Uterus (tissue), 4 donors: Measurements from ENCODE around the gene CPM. TPM values are rescaled to one million over a fixed set of nuclear protein-coding genes. Genes with fewer than 3 reads are reported as not detected.

Experiments used
- DNase-seq, 2 donors: peaks; one replicate each; pipeline ENCODE4 v3.0.0-alpha.2; 2019 to 2020
- H3K27ac ChIP-seq, 2 donors: fragments of 200-600 bp; sonication (generic); 1 replicate in 1 of 2; 2 replicates in 1 of 2; pipeline ENCODE4 v1.5.1; 2016 to 2018
- H3K27me3 ChIP-seq, 2 donors: fragments of 200-600 bp; sonication (generic); one replicate each; pipeline ENCODE4 v1.5.1; 2018 to 2019; ENCODE audit warnings: control low read depth in 1 of 2
- H3K36me3 ChIP-seq, 2 donors: fragments of 200-600 bp; sonication (generic); one replicate each; pipeline ENCODE4 v1.5.1; 2019; ENCODE audit warnings: control low read depth in 1 of 2
- H3K4me1 ChIP-seq, 2 donors: fragments of 200-600 bp; sonication (generic); one replicate each; pipeline ENCODE4 v1.5.1; 2018 to 2019; ENCODE audit warnings: control low read depth in 1 of 2
- H3K4me3 ChIP-seq, 2 donors: fragments of 200-600 bp; sonication (generic); 1 replicate in 1 of 2; 2 replicates in 1 of 2; pipeline ENCODE4 v1.5.1; 2018 to 2019; ENCODE audit warnings: mild to moderate bottlenecking in 1 of 2
- H3K9me3 ChIP-seq, 2 donors: fragments of 200-600 bp; sonication (generic); one replicate each; pipeline ENCODE4 v1.5.1; 2019; ENCODE audit warnings: control low read depth in 1 of 2
- CTCF ChIP-seq, 4 experiments: fragments of 200-600 bp in 2 of 4; fragments of 450-650 bp in 2 of 4; sonication (generic) in 2 of 4; IDR thresholded peaks; one replicate each; pipeline ENCODE4 v1.5.1; 2016 to 2019; ENCODE audit warnings: antibody characterized with exemption in 4 of 4, mild to moderate bottlenecking in 2 of 4, moderate library complexity in 1 of 4
- POLR2A ChIP-seq, 2 donors: fragments of 450-650 bp; IDR thresholded peaks; one replicate each; pipeline ENCODE4 v1.6.1; 2016; ENCODE audit warnings: antibody characterized with exemption in 2 of 2, mild to moderate bottlenecking in 1 of 2, moderate library complexity in 1 of 2
- intact Hi-C: fragments of 100-400 bp; cut with DNase I; formaldehyde crosslinking; loops from one replicate; pipeline ENCODE4 v1.15.1; 2023; ENCODE audit warnings: low total_unique reads
- total RNA-seq, 4 donors: library from RNA; depleted of rRNA in 3 of 4; stranded (reverse); fragments of >200 nt in 3 of 4; gene quantifications; one replicate each; pipeline versions ENCODE4 v1.1.0 to v1.2.4, GENCODE V29; 2014 to 2023
- donor health status: DM: yes; HTN: yes; CAD: no.

CPM gene
- total RNA-seq: 10 to 100 TPM in 2 of 4 donors, 1 to 10 TPM in 2; 4.4 to 20.0 (median 10.7) TPM

DNA sequence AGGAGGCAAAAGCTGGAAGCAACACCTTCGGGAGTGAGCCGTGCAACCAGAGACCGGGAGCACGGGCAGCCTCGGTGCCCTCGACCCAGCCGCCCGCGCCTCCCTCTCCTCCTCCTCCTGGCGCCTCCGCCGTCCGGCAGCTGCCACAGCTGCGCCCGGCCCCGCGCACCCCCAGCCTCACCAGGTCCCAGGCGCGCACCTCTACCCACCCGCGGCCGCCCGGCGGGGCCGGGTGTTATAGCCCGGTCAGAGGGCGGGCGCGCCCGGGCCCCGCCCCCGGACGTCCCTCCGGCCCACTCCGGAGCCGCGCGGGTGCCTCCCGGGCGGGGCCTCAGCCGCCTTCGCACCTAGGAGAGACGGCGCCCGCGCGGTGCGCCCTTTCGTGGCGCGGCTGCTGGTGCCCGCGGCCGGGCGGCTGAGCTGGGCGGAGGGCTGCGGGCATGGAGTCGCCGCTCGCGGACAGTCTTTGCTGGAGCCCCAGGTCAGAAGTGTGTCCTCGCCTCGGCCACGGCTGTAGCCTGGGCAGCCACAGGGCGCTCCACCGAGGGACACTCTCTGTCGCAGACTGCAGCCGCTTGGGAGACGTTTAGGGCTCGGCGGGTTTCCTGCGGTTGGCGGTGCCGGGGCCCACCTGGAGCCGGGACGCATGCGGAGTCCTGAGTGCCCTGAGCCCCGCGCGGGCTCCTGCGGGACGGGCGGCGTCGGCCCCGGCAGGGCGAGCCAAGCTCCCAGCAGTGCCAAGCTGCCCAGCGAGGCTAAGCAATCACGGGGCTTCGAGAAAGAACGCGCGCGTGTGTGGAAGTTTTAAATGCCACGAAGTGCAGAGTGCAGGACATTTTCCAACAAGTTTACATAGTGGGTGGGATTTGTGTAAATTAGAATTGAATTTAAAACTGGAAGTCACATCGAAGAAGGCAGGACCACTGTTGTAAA is at the start of gene CPM:
TSS of gene CPM (minus strand) at position 211 of the 933 bp plus-strand sequence. CDS start 334 bp downstream, outside the sequence.
- H3K27me3 ChIP-seq: no peaks in the 10 kb centered on the region
- peak within 1 kb of the TSS; percentile 28 to 63 for H3K4me3 ChIP-seq
- no peaks in the 10 kb centered on the region for H3K4me1 ChIP-seq
- H3K36me3 ChIP-seq: no peaks in the 10 kb centered on the region
- TF ChIP-seq CTCF (IDR thresholded peaks at IDR 0.05): no peak
- peak; percentile 56 to 76 for TF ChIP-seq POLR2A (IDR thresholded peaks at IDR 0.05)
- H3K9me3 ChIP-seq: no peaks in the 10 kb centered on the region
- intact Hi-C loops: no loop called here
- no peak within 1 kb of the TSS for H3K27ac ChIP-seq
- peak; percentile 18 to 31 for DNase-seq

- Histone ChIP-seq H3K27me3 (no peaks in the 10 kb centered on the region), H3K36me3 (no peaks in the 10 kb centered on the region), H3K4me3 (no peak overlapping the region), H3K4me1 (no peaks in the 10 kb centered on the region), H3K9me3 (no peaks in the 10 kb centered on the region), H3K27ac (no peak overlapping the region)
- intact Hi-C loops: no loop called here
- no peak for DNase-seq
- TF ChIP-seq POLR2A (IDR thresholded peaks at IDR 0.05) (no peak), CTCF (IDR thresholded peaks at IDR 0.05) (no peak)
Observed at GRCh38 chr12:68981516-68981915, 48.5 kb upstream of the CPM start.

DNA sequence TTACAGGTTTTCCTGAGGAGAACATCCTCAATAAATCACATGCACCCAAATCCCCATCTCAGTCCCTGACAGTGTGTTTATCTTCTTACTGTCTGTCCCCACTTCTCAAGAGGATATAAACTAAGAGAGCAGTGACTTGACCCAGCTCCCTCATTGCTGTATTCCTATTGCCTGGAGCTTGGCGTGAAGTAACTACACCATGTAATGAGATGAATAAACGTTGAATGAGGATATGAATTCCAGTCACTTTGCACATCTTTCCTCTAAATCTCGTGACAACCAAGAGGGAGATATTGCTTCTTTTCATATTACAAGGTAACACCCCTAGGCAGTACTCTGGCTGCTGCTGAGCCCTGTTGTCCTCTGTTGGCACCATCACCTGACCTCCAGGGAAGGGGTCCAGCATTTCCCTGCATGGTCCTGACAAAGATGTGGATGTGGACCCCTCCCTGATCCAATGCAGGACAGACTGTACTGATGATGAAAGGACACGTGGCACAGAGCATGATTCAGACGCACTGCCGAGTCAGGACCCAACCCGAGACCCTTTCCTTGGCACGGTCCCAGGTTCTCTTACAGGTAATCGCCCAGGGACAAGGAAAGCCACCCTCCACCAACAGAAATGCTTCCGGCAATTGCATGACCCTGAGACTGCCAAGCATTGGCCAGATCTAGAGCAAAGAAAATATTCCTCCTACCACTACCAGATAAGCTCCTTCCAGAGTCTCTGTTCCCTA is 47.7 kb upstream of the CPM start:
- H3K4me3 ChIP-seq: no peak overlapping the region
- no peaks in the 10 kb centered on the region for H3K9me3 ChIP-seq
- no peak overlapping the region for H3K27ac ChIP-seq
- DNase-seq: no peak
- no peaks in the 10 kb centered on the region for H3K27me3 ChIP-seq
- TF ChIP-seq POLR2A (IDR thresholded peaks at IDR 0.05) (no peak), CTCF (IDR thresholded peaks at IDR 0.05) (no peak)
- H3K4me1 ChIP-seq: no peaks in the 10 kb centered on the region
- no peaks in the 10 kb centered on the region for H3K36me3 ChIP-seq
- intact Hi-C loops: no loop called here

DNA sequence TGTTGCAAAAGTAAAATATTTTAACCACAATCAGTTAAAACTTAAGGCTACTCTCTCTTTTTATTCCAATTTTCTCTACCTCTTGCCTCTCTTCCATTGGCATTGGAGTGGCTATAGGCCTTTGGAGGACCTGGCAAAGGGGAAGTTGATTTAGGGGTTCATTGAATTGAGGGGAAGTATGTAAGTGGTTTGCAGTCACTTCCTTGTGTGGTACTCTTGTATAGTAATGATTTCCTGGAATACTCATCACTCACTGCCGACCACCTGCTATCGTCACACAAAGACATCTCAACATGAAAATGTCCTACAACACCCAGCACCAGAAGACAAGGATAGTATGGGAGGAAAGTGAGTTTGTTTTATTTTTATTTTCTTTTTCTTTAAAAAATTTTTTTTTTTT is 45.7 kb upstream of the CPM start:
- H3K36me3 ChIP-seq: no peaks in the 10 kb centered on the region
- H3K4me3 ChIP-seq: no peak overlapping the region
- intact Hi-C loops: no loop called here
- H3K27me3 ChIP-seq: no peaks in the 10 kb centered on the region
- DNase-seq: no peak
- no peaks in the 10 kb centered on the region for H3K4me1 ChIP-seq
- no peaks in the 10 kb centered on the region for H3K9me3 ChIP-seq
- no peak overlapping the region for H3K27ac ChIP-seq
- TF ChIP-seq POLR2A (IDR thresholded peaks at IDR 0.05): no peak
- no peak for TF ChIP-seq CTCF (IDR thresholded peaks at IDR 0.05)
